Astrocyte (in vitro differentiated cells and primary cell): Measurements from ENCODE around the gene PHF13. TPM values are rescaled to one million over a fixed set of nuclear protein-coding genes. Genes with fewer than 3 reads are reported as not detected.

Experiments
- DNase-seq: peaks from one replicate; pipeline ENCODE4 v3.0.0-alpha.2; 2010; ENCODE audit warnings: low read depth
- FAIRE-seq: peaks from 2 replicates; lab custom pipeline; 2011; peaks lifted over from hg19 to GRCh38; lab: Jason Lieb, UNC
- H2AFZ ChIP-seq: 2 replicates; pipeline ENCODE4 v1.6.0; 2012; ENCODE audit warnings: low read depth, low read length, inconsistent platforms
- H3K27ac ChIP-seq: 2 replicates; pipeline ENCODE4 v1.5.1; 2011; ENCODE audit warnings: low read depth, low read length, inconsistent platforms
- H3K27me3 ChIP-seq: 2 replicates; pipeline ENCODE4 v1.6.0; 2011; ENCODE audit warnings: low read length, inconsistent platforms; ENCODE audit not compliant: insufficient read depth
- H3K36me3 ChIP-seq: 2 replicates; pipeline ENCODE4 v1.5.1; 2011; ENCODE audit warnings: low read length, inconsistent platforms; ENCODE audit not compliant: insufficient read depth
- H3K4me1 ChIP-seq: 2 replicates; pipeline ENCODE4 v1.5.1; 2011; ENCODE audit warnings: low read length, inconsistent platforms; ENCODE audit not compliant: insufficient read depth
- H3K4me2 ChIP-seq: 2 replicates; pipeline ENCODE4 v1.6.0; 2012; ENCODE audit warnings: low read length, inconsistent platforms
- H3K4me3 ChIP-seq: 2 replicates; pipeline ENCODE4 v1.5.1; 2011; ENCODE audit warnings: low read depth, mild to moderate bottlenecking, low read length, inconsistent platforms; ENCODE audit not compliant: insufficient read depth
- H3K79me2 ChIP-seq: 2 replicates; pipeline ENCODE4 v1.6.0; 2012; ENCODE audit warnings: mild to moderate bottlenecking, low read length, inconsistent platforms; ENCODE audit not compliant: insufficient read depth
- H3K9ac ChIP-seq: 2 replicates; pipeline ENCODE4 v1.6.0; 2012; ENCODE audit warnings: mild to moderate bottlenecking, low read length, inconsistent platforms
- H3K9me3 ChIP-seq: 2 replicates; pipeline ENCODE4 v1.5.1; 2012; ENCODE audit warnings: low read depth, mild to moderate bottlenecking, low read length, inconsistent platforms; ENCODE audit not compliant: insufficient read depth
- H4K20me1 ChIP-seq: 2 replicates; pipeline ENCODE4 v1.6.0; 2012; ENCODE audit warnings: low read length, inconsistent platforms; ENCODE audit not compliant: insufficient read depth
- H3K27ac Mint-ChIP-seq: one replicate; pipeline ENCODE4 v1.8.0; 2021; ENCODE audit warnings: mild to moderate bottlenecking, mixed read lengths; ENCODE audit not compliant: unreplicated experiment
- H3K27me3 Mint-ChIP-seq: one replicate; pipeline ENCODE4 v1.8.0; 2021; ENCODE audit warnings: low read depth, mixed read lengths; ENCODE audit not compliant: unreplicated experiment
- H3K36me3 Mint-ChIP-seq: one replicate; pipeline ENCODE4 v1.8.0; 2021; ENCODE audit warnings: low read depth, mixed read lengths; ENCODE audit not compliant: unreplicated experiment
- H3K4me1 Mint-ChIP-seq: one replicate; pipeline ENCODE4 v1.8.0; 2021; ENCODE audit warnings: low read depth, mixed read lengths; ENCODE audit not compliant: unreplicated experiment
- H3K4me3 Mint-ChIP-seq: one replicate; pipeline ENCODE4 v1.8.0; 2021; ENCODE audit warnings: mild to moderate bottlenecking, moderate library complexity, mixed read lengths; ENCODE audit not compliant: unreplicated experiment
- H3K9me3 Mint-ChIP-seq: one replicate; pipeline ENCODE4 v1.8.0; 2021; ENCODE audit warnings: mild to moderate bottlenecking, mixed read lengths; ENCODE audit not compliant: unreplicated experiment
- EZH2 ChIP-seq: IDR thresholded peaks from 2 replicates; pipeline ENCODE4 v1.6.1; 2012; ENCODE audit warnings: mild to moderate bottlenecking, low read length, inconsistent platforms; ENCODE audit not compliant: insufficient read depth
- total RNA-seq: library from RNA; stranded (reverse); gene quantifications from 2 replicates; pipeline ENCODE4 v1.2.1, GENCODE V29; 2021
- TF ChIP-seq, protein P1 (sequence below): IDR thresholded peaks from 2 replicates; pipeline ENCODE4 v1.5.1; 2011; ENCODE audit warnings: low read depth, mild to moderate bottlenecking, inconsistent platforms, low read length, moderate library complexity; ENCODE audit not compliant: insufficient read depth

PHF13 gene
- total RNA-seq, 1 donor from 2014 or later, result 23.7 TPM

GRCh38 chr1:6591222-6591621 lies 22.3 kb upstream of the PHF13 start:
- Mint-ChIP-seq H3K4me3 (no peak overlapping the region), H3K9me3 (no peaks in the 10 kb centered on the region), H3K36me3 (peaks cover 19% of the 10 kb centered on the region), H3K4me1 (peaks cover under 1% of the 10 kb centered on the region), H3K27ac (no peak overlapping the region), H3K27me3 (no peaks in the 10 kb centered on the region)
- H4K20me1 ChIP-seq, result peaks cover 93% of the 10 kb centered on the region
- H3K27me3 ChIP-seq, result no peaks in the 10 kb centered on the region
- no peak overlapping the region for H3K4me3 ChIP-seq
- no peak for TF ChIP-seq EZH2
- TF ChIP-seq, protein P1, sequence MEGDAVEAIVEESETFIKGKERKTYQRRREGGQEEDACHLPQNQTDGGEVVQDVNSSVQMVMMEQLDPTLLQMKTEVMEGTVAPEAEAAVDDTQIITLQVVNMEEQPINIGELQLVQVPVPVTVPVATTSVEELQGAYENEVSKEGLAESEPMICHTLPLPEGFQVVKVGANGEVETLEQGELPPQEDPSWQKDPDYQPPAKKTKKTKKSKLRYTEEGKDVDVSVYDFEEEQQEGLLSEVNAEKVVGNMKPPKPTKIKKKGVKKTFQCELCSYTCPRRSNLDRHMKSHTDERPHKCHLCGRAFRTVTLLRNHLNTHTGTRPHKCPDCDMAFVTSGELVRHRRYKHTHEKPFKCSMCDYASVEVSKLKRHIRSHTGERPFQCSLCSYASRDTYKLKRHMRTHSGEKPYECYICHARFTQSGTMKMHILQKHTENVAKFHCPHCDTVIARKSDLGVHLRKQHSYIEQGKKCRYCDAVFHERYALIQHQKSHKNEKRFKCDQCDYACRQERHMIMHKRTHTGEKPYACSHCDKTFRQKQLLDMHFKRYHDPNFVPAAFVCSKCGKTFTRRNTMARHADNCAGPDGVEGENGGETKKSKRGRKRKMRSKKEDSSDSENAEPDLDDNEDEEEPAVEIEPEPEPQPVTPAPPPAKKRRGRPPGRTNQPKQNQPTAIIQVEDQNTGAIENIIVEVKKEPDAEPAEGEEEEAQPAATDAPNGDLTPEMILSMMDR, result no peak
- no peaks in the 10 kb centered on the region for H3K4me1 ChIP-seq
- no peak overlapping the region for H3K4me2 ChIP-seq
- no peaks in the 10 kb centered on the region for H3K9me3 ChIP-seq
- H3K36me3 ChIP-seq, result peaks cover 36% of the 10 kb centered on the region
- DNase-seq (no peak), FAIRE-seq (no peak)
- H3K79me2 ChIP-seq, result peaks cover 57% of the 10 kb centered on the region
- H3K27ac ChIP-seq, result no peak overlapping the region
- no peak overlapping the region for H3K9ac ChIP-seq
- no peak overlapping the region for H2AFZ ChIP-seq

- no peak overlapping the region for H3K27ac ChIP-seq
- H3K4me1 ChIP-seq, result no peaks in the 10 kb centered on the region
- peaks cover 96% of the 10 kb centered on the region for H4K20me1 ChIP-seq
- no peaks in the 10 kb centered on the region for H3K9me3 Mint-ChIP-seq
- no peak overlapping the region for H3K27ac Mint-ChIP-seq
- H3K4me1 Mint-ChIP-seq, result peaks cover 2% of the 10 kb centered on the region
- H3K9me3 ChIP-seq, result no peaks in the 10 kb centered on the region
- H2AFZ ChIP-seq, result no peak overlapping the region
- no peaks in the 10 kb centered on the region for H3K27me3 ChIP-seq
- no peak overlapping the region for H3K4me3 Mint-ChIP-seq
- H3K36me3 Mint-ChIP-seq, result peaks cover 23% of the 10 kb centered on the region
- no peaks in the 10 kb centered on the region for H3K27me3 Mint-ChIP-seq
- H3K36me3 ChIP-seq, result peaks cover 39% of the 10 kb centered on the region
- no peak overlapping the region for H3K4me3 ChIP-seq
- H3K9ac ChIP-seq, result no peak overlapping the region
- DNase-seq, result no peak
- FAIRE-seq, result no peak
- H3K79me2 ChIP-seq, result peaks cover 62% of the 10 kb centered on the region
- TF ChIP-seq EZH2, result no peak
- TF ChIP-seq, protein P1, result no peak
- H3K4me2 ChIP-seq, result no peak overlapping the region
Observed at GRCh38 chr1:6591644-6592043, 21.9 kb upstream of the PHF13 start.

- H3K36me3 ChIP-seq, result peaks cover 39% of the 10 kb centered on the region
- H3K4me1 ChIP-seq, result no peaks in the 10 kb centered on the region
- TF ChIP-seq, protein P1, result no peak
- no peaks in the 10 kb centered on the region for H3K27me3 ChIP-seq
- H4K20me1 ChIP-seq, result peaks cover 96% of the 10 kb centered on the region
- Mint-ChIP-seq H3K36me3 (peaks cover 24% of the 10 kb centered on the region), H3K27ac (no peak overlapping the region), H3K9me3 (no peaks in the 10 kb centered on the region), H3K27me3 (no peaks in the 10 kb centered on the region), H3K4me3 (no peak overlapping the region), H3K4me1 (peaks cover 2% of the 10 kb centered on the region)
- H3K79me2 ChIP-seq, result peaks cover 70% of the 10 kb centered on the region
- H3K27ac ChIP-seq, result no peak overlapping the region
- no peak overlapping the region for H2AFZ ChIP-seq
- FAIRE-seq (no peak), DNase-seq (no peak)
- no peak overlapping the region for H3K4me3 ChIP-seq
- no peak overlapping the region for H3K4me2 ChIP-seq
- no peak overlapping the region for H3K9ac ChIP-seq
- no peaks in the 10 kb centered on the region for H3K9me3 ChIP-seq
Observed at GRCh38 chr1:6592441-6592840, 21.1 kb upstream of the PHF13 start.
